ENCODE results near the gene CHST1.

- no peak for TF ChIP-seq EP300 (IDR thresholded peaks at IDR 0.05; ENCODE audit: borderline replicate concordance)
- TF ChIP-seq YY1 (IDR thresholded peaks at IDR 0.05; ENCODE audit: low read depth) = no peak
- TF ChIP-seq CREB1 (IDR thresholded peaks at IDR 0.05; ENCODE audit: low read depth) = no peak
Observed at GRCh38 chr11:45674481-45675190, 9.2 kb upstream of the CHST1 start.

All from Ishikawa (cell line).